ENCODE data around the gene HABP2.

The HABP2 gene

GRCh38 chr10:113604572-113604971, 51.7 kb downstream of the HABP2 start:
- no peak for DNase-seq (ENCODE audit: low read depth in 2 of 2)

- DNase-seq (ENCODE audit: low read depth in 2 of 2) = no peak
Measured at GRCh38 chr10:113605268-113605978, 52.6 kb downstream of the HABP2 start.

GRCh38 chr10:113609704-113610108, 56.9 kb downstream of the HABP2 start:
- no peak for DNase-seq (ENCODE audit: low read depth in 2 of 2)

GRCh38 chr10:113610631-113611601, 58.1 kb downstream of the HABP2 start:
- no peak for DNase-seq (ENCODE audit: low read depth in 2 of 2)

GRCh38 chr10:113612154-113612553, 59.3 kb downstream of the HABP2 start:
- DNase-seq (ENCODE audit: low read depth in 2 of 2) = no peak

GRCh38 chr10:113613427-113613826, 60.6 kb downstream of the HABP2 start:
- DNase-seq (ENCODE audit: low read depth in 2 of 2) = no peak

- DNase-seq (ENCODE audit: low read depth in 2 of 2) = no peak
Measured at GRCh38 chr10:113613977-113614690, 61.3 kb downstream of the HABP2 start.

GRCh38 chr10:113616244-113617074, 63.6 kb downstream of the HABP2 start:
- no peak for DNase-seq (ENCODE audit: low read depth in 2 of 2)

GRCh38 chr10:113617086-113617485, 64.2 kb downstream of the HABP2 start:
- no peak for DNase-seq (ENCODE audit: low read depth in 2 of 2)

- DNase-seq (ENCODE audit: low read depth in 2 of 2) = no peak
Measured at GRCh38 chr10:113618338-113618737, 65.5 kb downstream of the HABP2 start.

GRCh38 chr10:113619401-113619800, 66.5 kb downstream of the HABP2 start:
- DNase-seq (ENCODE audit: low read depth in 2 of 2) = no peak

- DNase-seq (ENCODE audit: low read depth in 2 of 2) = no peak
Measured at GRCh38 chr10:113620511-113620910, 67.7 kb downstream of the HABP2 start.

GRCh38 chr10:113620936-113621335, 68.1 kb downstream of the HABP2 start:
- no peak for DNase-seq (ENCODE audit: low read depth in 2 of 2)

GRCh38 chr10:113621799-113622198, 68.9 kb downstream of the HABP2 start:
- no peak for DNase-seq (ENCODE audit: low read depth in 2 of 2)

- no peak for DNase-seq (ENCODE audit: low read depth in 2 of 2)
Measured at GRCh38 chr10:113622831-113623230, 70.0 kb downstream of the HABP2 start.

GRCh38 chr10:113625461-113626186, 72.8 kb downstream of the HABP2 start:
- DNase-seq (ENCODE audit: low read depth in 2 of 2) = no peak

GRCh38 chr10:113626809-113627355, 74.0 kb downstream of the HABP2 start:
- no peak for DNase-seq (ENCODE audit: low read depth in 2 of 2)

- DNase-seq (ENCODE audit: low read depth in 2 of 2) = no peak
Measured at GRCh38 chr10:113627836-113628235, 75.0 kb downstream of the HABP2 start.

- DNase-seq (ENCODE audit: low read depth in 2 of 2) = no peak
Measured at GRCh38 chr10:113628607-113629153, 75.8 kb downstream of the HABP2 start.

GRCh38 chr10:113630929-113631533, 78.2 kb downstream of the HABP2 start:
- DNase-seq (ENCODE audit: low read depth in 2 of 2) = no peak

Data from stimulated activated CD4-positive, alpha-beta T cell treated with anti-CD3 and anti-CD28 coated beads, Interleukin-1b, Interleukin-23, amount 100 ng/mL, for 4 hours (primary cell).